Effector memory CD8-positive, alpha-beta T cell (primary cell): ENCODE data around the gene ST6GALNAC4.
A peak's percentile ranks its signal among the peaks of the same experiment; 100 is the strongest.
"Not testable (repeated sequence)": the region's sequence is repeated elsewhere in the genome, so short reads cannot be mapped to it uniquely, and the experiment has no call there.

ENCODE experiments used
- ATAC-seq: fragments of 150-1000 bp; cut with Tn5 transposase; replicated peaks from 2 replicates; pipeline ENCODE4 v1.10.0; 2021; ENCODE audit warnings: mild to moderate bottlenecking, moderate library complexity
- DNase-seq, 3 experiments: peaks; one replicate each; pipeline ENCODE4 v3.0.0; 2021
- H3K27ac Mint-ChIP-seq, 2 donors: one replicate each; pipeline ENCODE4 v1.8.0; 2022; ENCODE audit warnings: mild to moderate bottlenecking in 2 of 2, mixed read lengths in 2 of 2, moderate library complexity in 2 of 2
- H3K27me3 Mint-ChIP-seq, 2 donors: one replicate each; pipeline ENCODE4 v1.8.0; 2022; ENCODE audit warnings: mixed read lengths in 2 of 2
- H3K36me3 Mint-ChIP-seq: one replicate; pipeline ENCODE4 v1.8.0; 2022; ENCODE audit warnings: mild to moderate bottlenecking, moderate library complexity, mixed read lengths; ENCODE audit not compliant: insufficient read depth
- H3K4me1 Mint-ChIP-seq, 2 donors: one replicate each; pipeline ENCODE4 v1.8.0; 2022; ENCODE audit warnings: low read depth in 2 of 2, mixed read lengths in 2 of 2
- H3K4me3 Mint-ChIP-seq, 2 donors: one replicate each; pipeline ENCODE4 v1.8.0; 2022; ENCODE audit warnings: mild to moderate bottlenecking in 2 of 2, mixed read lengths in 2 of 2, moderate library complexity in 2 of 2
- H3K9me3 Mint-ChIP-seq, 2 donors: one replicate each; pipeline ENCODE4 v1.8.0; 2022; ENCODE audit warnings: mixed read lengths in 2 of 2

The ST6GALNAC4 gene

GRCh38 chr9:127895811-127896210 lies 21.0 kb downstream of the ST6GALNAC4 start:
- no peaks in the 10 kb centered on the region for H3K27me3 Mint-ChIP-seq
- peaks cover 48% of the 10 kb centered on the region for H3K36me3 Mint-ChIP-seq
- DNase-seq (no peak), ATAC-seq (no peak)
- no peak overlapping the region for H3K4me3 Mint-ChIP-seq
- peak overlapping the region in 1 of 2 donors; percentile 84 for H3K27ac Mint-ChIP-seq
- H3K9me3 Mint-ChIP-seq = no peaks in the 10 kb centered on the region
- H3K4me1 Mint-ChIP-seq = peaks cover 22 to 31% of the 10 kb centered on the region in 2 donors

- H3K9me3 Mint-ChIP-seq = no peaks in the 10 kb centered on the region
- peaks cover 63% of the 10 kb centered on the region for H3K36me3 Mint-ChIP-seq
- DNase-seq (no peak), ATAC-seq (no peak)
- H3K27ac Mint-ChIP-seq = no peak overlapping the region
- peaks cover 23 to 31% of the 10 kb centered on the region in 2 donors for H3K4me1 Mint-ChIP-seq
- H3K27me3 Mint-ChIP-seq = no peaks in the 10 kb centered on the region
- no peak overlapping the region for H3K4me3 Mint-ChIP-seq
Observed at GRCh38 chr9:127893392-127893791, 23.4 kb downstream of the ST6GALNAC4 start.

DNA sequence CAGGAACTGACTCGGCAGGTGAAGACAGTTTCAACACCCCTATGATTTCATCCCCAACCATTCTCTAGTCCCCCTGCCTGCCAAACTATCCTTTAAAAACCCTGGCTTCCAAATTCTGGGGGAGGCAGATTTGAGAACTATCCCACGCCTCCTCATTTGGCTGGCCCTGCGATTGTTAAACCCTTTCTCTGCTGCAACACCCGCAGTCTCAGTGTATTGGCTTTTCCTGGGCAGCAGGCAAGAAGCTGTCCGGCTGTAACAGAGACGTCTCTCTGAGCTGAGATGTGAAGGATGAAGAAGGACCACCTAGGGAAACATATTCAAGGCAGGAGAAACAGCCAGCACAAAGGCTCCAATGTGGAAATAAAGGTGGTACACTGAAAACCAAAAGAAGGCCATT lies 24.0 kb downstream of the ST6GALNAC4 start:
- no peak overlapping the region for H3K4me3 Mint-ChIP-seq
- peaks cover 67% of the 10 kb centered on the region for H3K36me3 Mint-ChIP-seq
- no peak for DNase-seq
- no peaks in the 10 kb centered on the region for H3K27me3 Mint-ChIP-seq
- ATAC-seq = no peak
- no peaks in the 10 kb centered on the region for H3K9me3 Mint-ChIP-seq
- peak overlapping the region; percentile 31 to 79 for H3K27ac Mint-ChIP-seq
- H3K4me1 Mint-ChIP-seq = peaks cover 23 to 29% of the 10 kb centered on the region in 2 donors

DNA sequence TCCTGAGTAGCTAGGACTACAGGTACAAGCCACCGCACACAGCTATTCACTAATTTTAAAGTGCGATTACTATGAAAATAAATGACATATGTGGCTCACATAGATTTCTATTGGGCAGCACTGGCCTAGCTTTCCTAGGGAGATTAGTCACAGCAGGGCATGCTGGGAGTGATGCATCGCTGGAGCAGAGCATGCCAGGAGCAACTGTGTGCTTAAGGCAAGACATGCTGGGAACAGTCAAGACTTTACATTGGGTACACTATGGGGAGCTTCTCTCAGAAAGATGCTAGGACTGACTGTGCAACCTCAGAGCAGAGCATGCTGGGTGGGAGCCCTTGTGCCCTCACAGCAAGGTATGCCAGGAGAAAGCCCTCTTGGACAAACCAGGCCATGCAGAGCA lies 26.8 kb downstream of the ST6GALNAC4 start:
- no peak for DNase-seq
- Mint-ChIP-seq H3K4me1 (peaks cover 18 to 19% of the 10 kb centered on the region in 2 donors), H3K9me3 (no peaks in the 10 kb centered on the region), H3K27ac (no peak overlapping the region), H3K4me3 (no peak overlapping the region), H3K36me3 (peaks cover 82% of the 10 kb centered on the region), H3K27me3 (no peaks in the 10 kb centered on the region)
- no peak for ATAC-seq

- H3K4me1 Mint-ChIP-seq = peaks cover 19 to 24% of the 10 kb centered on the region in 2 donors
- DNase-seq (no peak), ATAC-seq (peak; percentile 42)
- peaks cover 60% of the 10 kb centered on the region for H3K36me3 Mint-ChIP-seq
- H3K27ac Mint-ChIP-seq = no peak overlapping the region
- H3K9me3 Mint-ChIP-seq = no peaks in the 10 kb centered on the region
- H3K27me3 Mint-ChIP-seq = no peaks in the 10 kb centered on the region
- no peak overlapping the region for H3K4me3 Mint-ChIP-seq
Observed at GRCh38 chr9:127887792-127888191, 29.0 kb downstream of the ST6GALNAC4 start.

DNA sequence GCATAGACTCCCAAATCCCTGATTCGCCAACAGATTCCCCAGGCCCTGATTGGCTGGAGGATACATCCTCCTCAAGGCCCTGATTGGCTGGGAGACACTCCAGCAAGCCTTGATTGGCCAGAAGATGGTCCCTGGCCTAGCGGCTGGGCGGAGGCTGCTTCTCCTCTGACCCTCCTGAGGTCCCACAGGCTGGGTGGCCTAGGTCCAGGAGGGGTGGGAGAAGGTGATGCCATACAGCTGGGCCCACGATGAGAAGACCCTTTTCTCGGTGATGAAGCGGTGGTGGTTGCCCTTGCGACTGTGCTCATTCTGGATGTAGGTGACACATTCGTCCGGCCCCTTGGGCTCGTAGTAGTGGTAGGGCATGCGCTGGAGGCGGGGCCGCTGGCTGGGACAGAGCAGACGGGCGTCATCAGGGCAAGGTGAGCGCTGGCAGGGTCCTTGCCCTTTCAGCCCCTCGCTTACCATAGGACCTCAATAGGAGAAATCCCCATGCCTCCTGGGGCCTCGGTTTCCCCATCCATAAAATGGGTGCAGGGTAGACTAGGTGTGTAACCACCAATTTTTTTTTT lies 30.4 kb downstream of the ST6GALNAC4 start:
- peak overlapping the region; percentile 46 to 52 for H3K27ac Mint-ChIP-seq
- H3K36me3 Mint-ChIP-seq = peaks cover 57% of the 10 kb centered on the region
- no peak overlapping the region for H3K4me3 Mint-ChIP-seq
- no peak for DNase-seq
- peaks cover 23 to 26% of the 10 kb centered on the region in 2 donors for H3K4me1 Mint-ChIP-seq
- ATAC-seq = no peak
- H3K27me3 Mint-ChIP-seq = no peaks in the 10 kb centered on the region
- no peaks in the 10 kb centered on the region for H3K9me3 Mint-ChIP-seq

DNA sequence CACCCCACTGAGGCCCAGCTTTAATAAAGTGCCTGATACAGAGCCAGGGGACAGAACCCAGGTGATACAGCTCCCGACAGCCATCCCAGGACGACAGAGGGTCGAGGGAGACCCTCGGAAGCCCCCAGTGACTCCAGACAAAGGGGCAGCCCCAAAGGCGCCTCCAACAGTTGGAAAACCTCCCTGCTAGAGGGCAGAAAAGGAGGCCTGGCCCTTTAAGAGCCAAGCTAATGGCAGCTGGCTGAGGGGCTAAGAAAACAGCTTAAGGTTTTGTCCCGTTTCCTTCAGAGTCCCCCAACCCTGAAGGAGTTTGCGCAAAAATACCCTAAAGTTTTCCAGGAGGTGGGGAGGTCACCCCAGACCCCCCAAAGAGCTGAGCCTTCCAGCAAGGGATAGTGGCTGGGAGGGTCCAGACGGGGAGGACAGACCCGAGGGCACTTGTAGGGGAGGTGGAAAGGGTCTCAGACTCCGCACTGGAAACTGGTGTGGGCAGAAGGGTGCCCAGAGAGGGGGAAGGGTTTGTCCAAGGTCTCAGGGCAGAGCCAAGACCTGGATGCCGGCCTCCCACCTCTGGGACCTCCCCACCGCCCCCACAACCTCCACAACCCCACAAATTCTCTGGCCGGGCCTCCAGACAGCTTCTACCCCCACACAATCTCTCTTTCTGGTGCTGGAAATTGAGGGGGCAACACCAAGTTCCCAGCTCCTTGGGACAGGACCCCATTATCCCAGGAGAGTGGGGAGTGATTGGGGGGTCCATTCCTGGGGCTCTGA lies 31.1 kb downstream of the ST6GALNAC4 start:
- no peak overlapping the region for H3K4me3 Mint-ChIP-seq
- H3K36me3 Mint-ChIP-seq = peaks cover 60% of the 10 kb centered on the region
- no peaks in the 10 kb centered on the region for H3K9me3 Mint-ChIP-seq
- DNase-seq (no peak), ATAC-seq (no peak)
- peaks cover 21 to 25% of the 10 kb centered on the region in 2 donors for H3K4me1 Mint-ChIP-seq
- peak overlapping the region; percentile 52 to 71 for H3K27ac Mint-ChIP-seq
- no peaks in the 10 kb centered on the region for H3K27me3 Mint-ChIP-seq

DNA sequence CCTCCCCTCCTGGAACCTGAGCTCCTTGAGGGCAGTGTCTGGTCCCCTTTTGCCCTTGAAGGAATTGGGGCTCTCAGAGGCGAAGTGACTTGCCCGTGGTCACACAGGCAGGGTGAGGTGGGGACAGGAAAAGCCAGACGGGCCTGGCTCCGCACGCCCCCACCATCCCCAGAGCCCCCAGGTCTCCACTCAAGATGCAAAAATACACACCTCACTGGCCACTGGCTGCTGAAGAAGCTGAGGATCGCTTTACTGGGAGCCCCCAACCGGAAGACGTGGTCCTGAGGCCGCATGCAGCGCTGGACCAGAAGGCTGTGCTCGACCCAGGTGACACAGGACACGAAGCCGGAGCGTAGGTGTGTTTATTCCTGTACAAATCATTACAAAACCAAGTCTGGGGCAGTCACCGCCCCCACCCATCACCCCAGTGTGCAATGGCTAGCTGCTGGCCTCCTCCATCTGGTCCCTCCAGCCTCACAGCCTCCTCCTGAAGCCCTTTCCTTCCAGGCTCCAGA lies 31.8 kb downstream of the ST6GALNAC4 start:
- H3K27ac Mint-ChIP-seq = peak overlapping the region in 1 of 2 donors; percentile 71
- H3K4me1 Mint-ChIP-seq = peaks cover 20 to 21% of the 10 kb centered on the region in 2 donors
- H3K4me3 Mint-ChIP-seq = no peak overlapping the region
- DNase-seq (no peak), ATAC-seq (no peak)
- H3K27me3 Mint-ChIP-seq = no peaks in the 10 kb centered on the region
- peaks cover 57% of the 10 kb centered on the region for H3K36me3 Mint-ChIP-seq
- H3K9me3 Mint-ChIP-seq = no peaks in the 10 kb centered on the region

DNA sequence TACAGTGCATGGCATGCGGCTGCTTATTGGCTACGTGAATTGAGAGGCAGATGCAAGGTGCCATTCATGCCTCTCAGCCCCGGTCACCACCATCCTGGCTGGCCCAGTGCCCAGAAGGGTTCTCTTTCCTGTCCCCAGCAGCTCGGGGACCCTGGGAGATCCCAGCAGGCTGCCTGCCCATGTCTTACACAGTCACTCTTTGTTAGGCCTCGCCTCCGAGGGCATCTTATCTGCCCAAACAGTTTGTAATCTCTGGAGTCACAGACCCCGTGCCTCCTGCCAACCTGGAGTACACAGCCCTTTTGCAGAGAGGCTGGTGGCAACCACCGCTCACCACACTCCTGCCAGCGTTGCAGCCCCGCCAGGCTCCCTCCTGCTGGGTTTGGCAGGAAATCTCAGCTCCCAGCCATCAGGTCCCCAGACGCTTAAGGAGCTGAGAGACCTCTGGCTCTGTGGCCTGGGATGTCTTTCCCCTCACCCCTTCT lies 32.4 kb downstream of the ST6GALNAC4 start:
- no peak for ATAC-seq

GRCh38 chr9:127883959-127884358 lies 32.9 kb downstream of the ST6GALNAC4 start:
- no peaks in the 10 kb centered on the region for H3K27me3 Mint-ChIP-seq
- peaks cover 48% of the 10 kb centered on the region for H3K36me3 Mint-ChIP-seq
- H3K4me3 Mint-ChIP-seq = no peak overlapping the region
- H3K4me1 Mint-ChIP-seq = peaks cover 19 to 21% of the 10 kb centered on the region in 2 donors
- DNase-seq (no peak), ATAC-seq (no peak)
- H3K9me3 Mint-ChIP-seq = no peaks in the 10 kb centered on the region
- H3K27ac Mint-ChIP-seq = peak overlapping the region; percentile 78 to 91

More for the DNA sequence above, 32.4 kb downstream of the ST6GALNAC4 start:
- Mint-ChIP-seq H3K4me3 (no peak overlapping the region), H3K36me3 (peaks cover 51% of the 10 kb centered on the region), H3K27ac (peak overlapping the region; percentile 71 to 78), H3K27me3 (no peaks in the 10 kb centered on the region), H3K4me1 (peaks cover 19 to 21% of the 10 kb centered on the region in 2 donors), H3K9me3 (no peaks in the 10 kb centered on the region)
- no peak for DNase-seq

DNA sequence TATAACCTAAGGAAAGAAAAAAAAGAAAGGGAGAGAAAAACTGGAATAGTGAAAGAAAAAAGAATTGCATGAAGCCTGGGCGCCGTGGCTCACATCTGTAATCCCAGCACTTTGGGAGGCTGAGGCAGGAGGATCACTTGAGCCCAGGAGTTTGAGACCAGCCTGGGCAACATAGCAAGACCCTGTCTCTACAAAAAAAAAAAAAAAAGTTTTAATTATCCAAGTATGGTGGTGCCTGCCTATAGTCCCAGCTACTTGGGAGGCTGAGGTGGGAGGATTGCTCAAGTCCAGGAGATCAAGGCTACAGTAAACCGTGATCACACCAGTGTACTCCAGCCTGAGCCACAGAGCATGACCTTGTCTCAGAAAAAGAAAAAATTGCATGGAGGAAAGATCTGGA lies 35.1 kb downstream of the ST6GALNAC4 start:
- not testable (repeated sequence) for H3K4me3 Mint-ChIP-seq, ATAC-seq, DNase-seq, H3K27ac Mint-ChIP-seq, H3K9me3 Mint-ChIP-seq, H3K27me3 Mint-ChIP-seq
- H3K36me3 Mint-ChIP-seq = peaks cover 30% of the 10 kb centered on the region
- H3K4me1 Mint-ChIP-seq = peaks cover 25 to 27% of the 10 kb centered on the region in 2 donors

GRCh38 chr9:127880143-127880542 lies 36.7 kb downstream of the ST6GALNAC4 start:
- Mint-ChIP-seq H3K4me1 (peaks cover 22 to 32% of the 10 kb centered on the region in 2 donors), H3K4me3 (no peak overlapping the region), H3K27ac (no peak overlapping the region), H3K9me3 (no peaks in the 10 kb centered on the region), H3K27me3 (no peaks in the 10 kb centered on the region), H3K36me3 (peaks cover 18% of the 10 kb centered on the region)
- ATAC-seq = no peak
- no peak for DNase-seq

- no peak overlapping the region for H3K4me3 Mint-ChIP-seq
- peaks cover 17% of the 10 kb centered on the region for H3K36me3 Mint-ChIP-seq
- DNase-seq (no peak), ATAC-seq (no peak)
- H3K9me3 Mint-ChIP-seq = no peaks in the 10 kb centered on the region
- H3K27ac Mint-ChIP-seq = no peak overlapping the region
- H3K27me3 Mint-ChIP-seq = no peaks in the 10 kb centered on the region
- H3K4me1 Mint-ChIP-seq = peaks cover 11 to 21% of the 10 kb centered on the region in 2 donors
Observed at GRCh38 chr9:127878652-127879390, 38.0 kb downstream of the ST6GALNAC4 start.
